Activated B cell treated with CpG ODN at 0.5 μM for 24 hours (primary cell): ENCODE measurements around the gene OSBPL7. TPM values are rescaled to one million over a fixed set of nuclear protein-coding genes. Genes with fewer than 3 reads are reported as not detected.

ENCODE experiments used
- ATAC-seq: fragments of 200-7000 bp; cut with Tn5 transposase; one replicate; pipeline ENCODE4 v1.10.0; 2021; ENCODE audit warnings: low read depth, mild to moderate bottlenecking, moderate library complexity
- CTCF ChIA-PET: fragments of 350-600 bp; sonication (Branson Sonifier 250); formaldehyde crosslinking; loops from one replicate; lab custom pipeline; 2021; ENCODE audit warnings: antibody characterized with exemption; lab: Charles Lee
- POLR2A ChIA-PET: fragments of 350-600 bp; sonication (Branson Sonifier 250); formaldehyde crosslinking; loops from one replicate; lab custom pipeline; 2021; ENCODE audit warnings: antibody characterized with exemption; lab: Charles Lee
- DNase-seq: peaks from one replicate; pipeline ENCODE4 v3.0.0; 2022
- H3K27ac Mint-ChIP-seq: one replicate; pipeline ENCODE4 v1.8.0; 2020; ENCODE audit warnings: mixed read lengths
- H3K27me3 Mint-ChIP-seq: one replicate; pipeline ENCODE4 v1.8.0; 2021; ENCODE audit warnings: mixed read lengths
- H3K36me3 Mint-ChIP-seq: one replicate; pipeline ENCODE4 v1.8.0; 2021; ENCODE audit warnings: low read depth, mixed read lengths
- H3K4me1 Mint-ChIP-seq: one replicate; pipeline ENCODE4 v1.8.0; 2021; ENCODE audit warnings: mixed read lengths
- H3K4me3 Mint-ChIP-seq: one replicate; pipeline ENCODE4 v1.8.0; 2020; ENCODE audit warnings: mild to moderate bottlenecking, mixed read lengths
- H3K9me3 Mint-ChIP-seq: one replicate; pipeline ENCODE4 v1.8.0; 2020; ENCODE audit warnings: mixed read lengths
- intact Hi-C: fragments of 100-400 bp; cut with micrococcal nuclease; formaldehyde crosslinking; loops from one replicate; pipeline ENCODE4 v1.15.1; 2024
- total RNA-seq: library from RNA; stranded (reverse); gene quantifications from 2 replicates; pipeline ENCODE4 v1.2.3, GENCODE V29; 2022
- TF ChIP-seq, protein P1 (sequence below): fragments of 200-600 bp; IDR thresholded peaks from one replicate; pipeline ENCODE4 v1.8.0; 2022; ENCODE audit warnings: antibody characterized with exemption, mild to moderate bottlenecking

Gene OSBPL7
- total RNA-seq, 1 donor from 2014 or later: 34.4 TPM

DNA sequence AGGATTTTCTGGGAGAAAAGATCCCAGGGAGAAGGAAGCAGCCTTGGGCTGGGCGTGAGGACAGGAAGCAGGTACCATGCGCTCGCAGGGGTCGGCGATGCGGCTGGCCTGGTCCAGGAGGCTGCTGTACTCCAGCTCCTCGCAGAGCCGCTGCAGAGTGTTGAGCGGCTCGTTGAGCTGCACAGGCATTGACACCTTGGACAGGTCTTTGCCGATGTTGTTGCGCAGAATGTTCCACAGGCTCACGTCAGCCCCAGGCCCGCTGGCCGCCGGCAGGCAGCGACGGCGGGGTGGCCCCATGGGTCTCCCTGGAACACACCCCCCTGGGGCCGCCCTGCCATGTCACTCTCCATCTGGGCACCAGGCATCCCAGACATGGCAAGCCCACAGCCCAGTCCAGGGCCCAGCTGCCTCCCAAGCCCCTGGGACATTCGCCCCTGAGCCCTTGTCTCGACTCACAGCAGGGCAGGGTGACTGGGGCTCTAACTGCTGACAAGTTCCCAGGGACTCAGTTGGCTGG lies 8.0 kb downstream of the OSBPL7 start:
- POLR2A ChIA-PET: interaction anchor here (0.5 kb wide), 1 partner anchor 1789 kb away, joined by 9 read pairs; no protein-coding TSS in a partner anchor
- CTCF ChIA-PET: no interaction called here
- no peak for DNase-seq
- ATAC-seq: no peak
- Mint-ChIP-seq H3K27ac (no peak overlapping the region), H3K4me1 (no peaks in the 10 kb centered on the region), H3K27me3 (no peaks in the 10 kb centered on the region), H3K4me3 (no peak overlapping the region), H3K9me3 (no peaks in the 10 kb centered on the region), H3K36me3 (peaks cover 92% of the 10 kb centered on the region)
- TF ChIP-seq, protein P1, sequence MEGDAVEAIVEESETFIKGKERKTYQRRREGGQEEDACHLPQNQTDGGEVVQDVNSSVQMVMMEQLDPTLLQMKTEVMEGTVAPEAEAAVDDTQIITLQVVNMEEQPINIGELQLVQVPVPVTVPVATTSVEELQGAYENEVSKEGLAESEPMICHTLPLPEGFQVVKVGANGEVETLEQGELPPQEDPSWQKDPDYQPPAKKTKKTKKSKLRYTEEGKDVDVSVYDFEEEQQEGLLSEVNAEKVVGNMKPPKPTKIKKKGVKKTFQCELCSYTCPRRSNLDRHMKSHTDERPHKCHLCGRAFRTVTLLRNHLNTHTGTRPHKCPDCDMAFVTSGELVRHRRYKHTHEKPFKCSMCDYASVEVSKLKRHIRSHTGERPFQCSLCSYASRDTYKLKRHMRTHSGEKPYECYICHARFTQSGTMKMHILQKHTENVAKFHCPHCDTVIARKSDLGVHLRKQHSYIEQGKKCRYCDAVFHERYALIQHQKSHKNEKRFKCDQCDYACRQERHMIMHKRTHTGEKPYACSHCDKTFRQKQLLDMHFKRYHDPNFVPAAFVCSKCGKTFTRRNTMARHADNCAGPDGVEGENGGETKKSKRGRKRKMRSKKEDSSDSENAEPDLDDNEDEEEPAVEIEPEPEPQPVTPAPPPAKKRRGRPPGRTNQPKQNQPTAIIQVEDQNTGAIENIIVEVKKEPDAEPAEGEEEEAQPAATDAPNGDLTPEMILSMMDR: no peak
- intact Hi-C loops: no loop called here

DNA sequence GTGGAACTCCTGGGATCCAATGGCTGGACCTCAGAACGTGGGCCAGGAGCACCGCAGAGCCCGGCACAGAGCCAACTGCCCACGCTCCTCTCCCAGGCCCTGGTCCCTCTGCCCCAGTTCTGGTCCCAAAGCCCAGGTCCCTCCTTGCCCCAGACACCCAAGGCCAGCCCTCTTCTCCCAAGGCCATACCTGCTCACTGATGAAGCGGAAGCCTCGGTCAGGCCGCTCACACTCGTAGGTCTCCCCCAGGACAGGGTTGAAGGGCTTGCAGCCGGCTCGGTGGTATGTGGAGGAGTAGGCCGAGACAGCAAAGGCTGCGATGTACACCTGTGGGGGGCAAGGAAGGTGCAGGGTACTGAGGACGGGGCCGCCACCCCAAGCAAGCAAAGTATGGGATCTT lies 8.5 kb downstream of the OSBPL7 start:
- Mint-ChIP-seq H3K4me1 (no peaks in the 10 kb centered on the region), H3K27me3 (no peaks in the 10 kb centered on the region), H3K27ac (no peak overlapping the region), H3K9me3 (no peaks in the 10 kb centered on the region), H3K4me3 (no peak overlapping the region), H3K36me3 (peaks cover 92% of the 10 kb centered on the region)
- ChIA-PET CTCF (no interaction called here), POLR2A (no interaction called here)
- TF ChIP-seq, protein P1: no peak
- ATAC-seq (no peak), DNase-seq (no peak)
- intact Hi-C loops: no loop called here

DNA sequence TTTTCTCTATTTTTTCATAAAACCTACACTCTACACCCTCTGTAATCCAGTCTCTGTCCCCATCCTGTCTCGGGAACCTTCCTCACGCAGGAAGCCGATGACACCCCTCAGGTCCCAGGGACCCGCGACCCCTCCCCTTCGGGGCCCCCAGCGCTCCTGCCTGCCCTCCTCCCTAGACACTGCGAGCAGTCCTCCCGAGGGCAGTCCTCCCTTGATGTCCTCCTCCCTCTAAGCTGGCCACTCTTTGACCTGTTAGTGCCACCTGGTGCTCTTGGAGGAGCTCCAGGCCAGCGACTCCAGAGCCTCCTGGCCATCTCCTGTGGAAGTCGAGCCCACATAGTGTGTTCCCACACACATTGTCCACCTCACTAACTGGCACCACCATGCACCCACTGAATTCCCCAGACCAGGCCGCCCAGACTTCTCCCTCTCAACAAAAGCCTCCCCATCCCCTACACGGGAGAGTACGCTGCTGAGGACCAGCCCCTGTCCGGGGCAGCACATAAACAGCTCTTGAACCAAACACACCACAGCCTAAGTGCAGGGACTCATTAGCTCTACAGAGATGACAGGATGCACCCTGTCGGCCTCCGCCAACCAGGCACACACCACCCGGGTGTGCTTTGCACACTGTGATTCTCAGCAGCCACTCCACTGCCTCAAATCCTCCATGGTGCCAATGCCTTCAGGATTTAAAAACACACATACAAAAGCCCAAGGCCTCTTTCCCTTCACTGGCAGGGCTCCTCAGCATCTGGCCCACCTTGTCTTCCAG lies 9.3 kb downstream of the OSBPL7 start:
- intact Hi-C loops: no loop called here
- H3K9me3 Mint-ChIP-seq: no peaks in the 10 kb centered on the region
- H3K27ac Mint-ChIP-seq: no peak overlapping the region
- DNase-seq (no peak), ATAC-seq (no peak)
- H3K27me3 Mint-ChIP-seq: no peaks in the 10 kb centered on the region
- TF ChIP-seq, protein P1: no peak
- POLR2A ChIA-PET: no interaction called here
- H3K4me3 Mint-ChIP-seq: no peak overlapping the region
- H3K4me1 Mint-ChIP-seq: no peaks in the 10 kb centered on the region
- peaks cover 91% of the 10 kb centered on the region for H3K36me3 Mint-ChIP-seq
- CTCF ChIA-PET: no interaction called here

DNA sequence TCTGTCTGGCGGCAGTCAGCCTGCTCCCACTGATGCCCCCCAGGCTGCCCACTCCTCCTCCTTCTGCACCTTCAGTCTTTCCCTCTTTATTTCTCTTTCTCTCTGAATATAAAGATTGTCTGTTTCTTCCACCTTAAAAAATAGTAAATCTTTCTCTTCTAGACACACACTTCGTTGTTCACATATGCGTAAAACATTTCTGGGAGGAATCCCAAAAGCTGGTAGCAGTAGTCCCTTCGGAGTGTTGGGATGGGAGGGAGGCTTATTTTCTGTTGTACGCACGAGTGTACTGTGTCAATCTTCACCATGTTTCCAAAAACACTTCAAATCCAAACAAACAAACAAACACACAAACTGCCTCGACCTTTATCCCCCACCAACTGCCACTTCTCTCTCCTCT lies 9.9 kb downstream of the OSBPL7 start:
- ATAC-seq: no peak
- Mint-ChIP-seq H3K9me3 (no peaks in the 10 kb centered on the region), H3K27ac (peak overlapping the region; percentile 11), H3K4me1 (no peaks in the 10 kb centered on the region), H3K36me3 (peaks cover 90% of the 10 kb centered on the region), H3K4me3 (no peak overlapping the region), H3K27me3 (no peaks in the 10 kb centered on the region)
- ChIA-PET CTCF (no interaction called here), POLR2A (interaction anchor here (0.7 kb wide), 1 partner anchor 10 kb away, joined by 14 read pairs; no protein-coding TSS in a partner anchor)
- TF ChIP-seq, protein P1: no peak
- intact Hi-C loops: no loop called here
- DNase-seq: no peak

DNA sequence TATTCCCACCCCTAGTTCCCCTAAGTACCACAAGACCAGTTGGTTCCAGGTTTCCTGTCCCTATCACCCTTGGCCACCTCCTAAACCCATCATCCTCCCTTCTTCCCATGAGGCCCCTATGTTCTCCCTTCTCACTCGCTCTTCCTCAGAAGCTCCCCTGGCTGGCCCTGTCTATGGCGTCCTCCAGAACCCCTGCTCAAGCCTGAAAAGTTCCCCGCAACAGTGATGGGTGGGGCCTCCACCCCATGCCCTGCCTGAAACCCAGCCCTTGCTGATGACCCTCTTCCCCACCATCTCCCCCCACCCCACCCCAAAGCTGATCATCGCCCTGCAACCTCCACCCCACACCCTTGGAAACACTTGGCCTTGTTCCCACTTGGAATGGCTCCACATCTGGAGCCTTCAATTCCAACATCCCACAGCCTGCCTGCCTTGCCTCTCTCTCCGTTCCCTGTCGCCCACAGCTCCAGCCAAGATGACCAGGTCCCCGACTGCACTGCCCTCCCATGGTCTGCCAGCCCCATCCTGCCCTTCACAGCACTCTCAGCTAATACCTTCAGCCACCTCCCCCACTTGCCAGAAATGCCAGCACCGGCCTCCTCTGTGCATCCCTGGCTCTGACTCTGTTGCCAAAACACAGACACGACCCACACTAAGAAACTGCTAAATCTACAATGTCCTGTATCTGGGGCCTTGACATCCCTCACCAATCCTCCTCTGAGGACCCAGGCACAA lies 10.5 kb downstream of the OSBPL7 start:
- CTCF ChIA-PET: no interaction called here
- DNase-seq: no peak

More for the DNA sequence above, 10.5 kb downstream of the OSBPL7 start:
- no peaks in the 10 kb centered on the region for H3K27me3 Mint-ChIP-seq
- no peaks in the 10 kb centered on the region for H3K9me3 Mint-ChIP-seq
- ATAC-seq: no peak
- TF ChIP-seq, protein P1: no peak
- H3K36me3 Mint-ChIP-seq: peaks cover 88% of the 10 kb centered on the region
- H3K27ac Mint-ChIP-seq: peak overlapping the region; percentile 11
- H3K4me3 Mint-ChIP-seq: no peak overlapping the region
- intact Hi-C loops: no loop called here
- no peaks in the 10 kb centered on the region for H3K4me1 Mint-ChIP-seq
- POLR2A ChIA-PET: interaction anchor here (0.7 kb wide), 1 partner anchor 11 kb away, joined by 14 read pairs; no protein-coding TSS in a partner anchor
